ENCODE measurements around the gene SLC6A19.

GRCh38 chr5:1166370-1166769 lies 35.0 kb upstream of the SLC6A19 start:
- no peak for TF ChIP-seq KAT7 (CRISPR knock-in tag; IDR thresholded peaks at IDR 0.05; ENCODE audit: borderline replicate concordance)
- no peak for TF ChIP-seq CTCF (IDR thresholded peaks at IDR 0.05)
- no peak for TF ChIP-seq CREB1 (CRISPR knock-in tag; IDR thresholded peaks at IDR 0.05)
- no peak for TF ChIP-seq ZMAT4 (CRISPR knock-in tag; IDR thresholded peaks at IDR 0.05)
- no peak for TF ChIP-seq ZNF512 (CRISPR knock-in tag; IDR thresholded peaks at IDR 0.05; ENCODE audit: borderline replicate concordance)
- TF ChIP-seq GABPB1 (CRISPR knock-in tag; IDR thresholded peaks at IDR 0.05), result no peak
- no peak for TF ChIP-seq HMGA2 (CRISPR knock-in tag; IDR thresholded peaks at IDR 0.05)
- TF ChIP-seq ATF3 (CRISPR knock-in tag; conservative IDR thresholded peaks at IDR 0.05), result no peak
- no peak for TF ChIP-seq ESRRA (CRISPR knock-in tag; IDR thresholded peaks at IDR 0.05; ENCODE audit: borderline replicate concordance)
- no peak for TF ChIP-seq ZBTB21 (CRISPR knock-in tag; IDR thresholded peaks at IDR 0.05; ENCODE audit: borderline replicate concordance)
